ENCODE measurements around the gene NOC3L.

- TF ChIP-seq EP300 (IDR thresholded peaks at IDR 0.05; ENCODE audit: borderline replicate concordance) (no peak), RAD21 (IDR thresholded peaks at IDR 0.05; ENCODE audit: low read depth) (no peak), TAF1 (IDR thresholded peaks at IDR 0.05; ENCODE audit: low read depth) (no peak), USF1 (IDR thresholded peaks at IDR 0.05) (no peak), EGR1 (IDR thresholded peaks at IDR 0.05) (no peak), YY1 (IDR thresholded peaks at IDR 0.05; ENCODE audit: low read depth) (no peak), MAX (IDR thresholded peaks at IDR 0.05) (no peak), NFIC (IDR thresholded peaks at IDR 0.05) (no peak), REST (IDR thresholded peaks at IDR 0.05; ENCODE audit: low read depth) (no peak), TCF12 (IDR thresholded peaks at IDR 0.05; ENCODE audit: low read depth) (no peak), CREB1 (IDR thresholded peaks at IDR 0.05; ENCODE audit: low read depth) (no peak), FOXM1 (IDR thresholded peaks at IDR 0.05; ENCODE audit: borderline replicate concordance, low read depth) (no peak), TEAD4 (IDR thresholded peaks at IDR 0.05) (no peak)
These were observed 44.9 kb upstream of the NOC3L start for GRCh38 chr10:94407668-94408067.

Measured in Ishikawa (cell line).